GM12875 (cell line): ENCODE measurements around the gene LTBP3.

Experiments used
- H3K4me3 ChIP-seq: one replicate; pipeline ENCODE4 v1.5.1; 2011; ENCODE audit warnings: low read depth, low read length, control low read depth
- TF ChIP-seq, protein P1 (sequence below): IDR thresholded peaks from 2 replicates; pipeline ENCODE4 v1.5.1; 2011; ENCODE audit warnings: low read depth, mild to moderate bottlenecking, control low read depth, inconsistent platforms, low read length, moderate library complexity, borderline replicate concordance; ENCODE audit not compliant: insufficient read depth

The LTBP3 gene

DNA sequence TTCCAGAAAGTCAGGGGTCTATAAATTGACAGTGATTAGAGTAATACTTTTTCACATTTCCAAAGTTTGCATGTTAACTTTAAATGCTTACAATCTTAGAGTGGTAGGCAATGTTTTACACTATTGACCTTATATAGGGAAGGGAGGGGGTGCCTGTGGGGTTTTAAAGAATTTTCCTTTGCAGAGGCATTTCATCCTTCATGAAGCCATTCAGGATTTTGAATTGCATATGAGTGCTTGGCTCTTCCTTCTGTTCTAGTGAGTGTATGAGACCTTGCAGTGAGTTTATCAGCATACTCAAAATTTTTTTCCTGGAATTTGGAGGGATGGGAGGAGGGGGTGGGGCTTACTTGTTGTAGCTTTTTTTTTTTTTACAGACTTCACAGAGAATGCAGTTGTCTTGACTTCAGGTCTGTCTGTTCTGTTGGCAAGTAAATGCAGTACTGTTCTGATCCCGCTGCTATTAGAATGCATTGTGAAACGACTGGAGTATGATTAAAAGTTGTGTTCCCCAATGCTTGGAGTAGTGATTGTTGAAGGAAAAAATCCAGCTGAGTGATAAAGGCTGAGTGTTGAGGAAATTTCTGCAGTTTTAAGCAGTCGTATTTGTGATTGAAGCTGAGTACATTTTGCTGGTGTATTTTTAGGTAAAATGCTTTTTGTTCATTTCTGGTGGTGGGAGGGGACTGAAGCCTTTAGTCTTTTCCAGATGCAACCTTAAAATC lies 54.0 kb downstream of the LTBP3 start:
- TF ChIP-seq, protein P1, sequence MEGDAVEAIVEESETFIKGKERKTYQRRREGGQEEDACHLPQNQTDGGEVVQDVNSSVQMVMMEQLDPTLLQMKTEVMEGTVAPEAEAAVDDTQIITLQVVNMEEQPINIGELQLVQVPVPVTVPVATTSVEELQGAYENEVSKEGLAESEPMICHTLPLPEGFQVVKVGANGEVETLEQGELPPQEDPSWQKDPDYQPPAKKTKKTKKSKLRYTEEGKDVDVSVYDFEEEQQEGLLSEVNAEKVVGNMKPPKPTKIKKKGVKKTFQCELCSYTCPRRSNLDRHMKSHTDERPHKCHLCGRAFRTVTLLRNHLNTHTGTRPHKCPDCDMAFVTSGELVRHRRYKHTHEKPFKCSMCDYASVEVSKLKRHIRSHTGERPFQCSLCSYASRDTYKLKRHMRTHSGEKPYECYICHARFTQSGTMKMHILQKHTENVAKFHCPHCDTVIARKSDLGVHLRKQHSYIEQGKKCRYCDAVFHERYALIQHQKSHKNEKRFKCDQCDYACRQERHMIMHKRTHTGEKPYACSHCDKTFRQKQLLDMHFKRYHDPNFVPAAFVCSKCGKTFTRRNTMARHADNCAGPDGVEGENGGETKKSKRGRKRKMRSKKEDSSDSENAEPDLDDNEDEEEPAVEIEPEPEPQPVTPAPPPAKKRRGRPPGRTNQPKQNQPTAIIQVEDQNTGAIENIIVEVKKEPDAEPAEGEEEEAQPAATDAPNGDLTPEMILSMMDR, result no peak
- peak overlapping the region; percentile 90 for H3K4me3 ChIP-seq

- H3K4me3 ChIP-seq, result peak overlapping the region; percentile 90
- TF ChIP-seq, protein P1, result no peak
These were observed 54.7 kb downstream of the LTBP3 start for GRCh38 chr11:65503368-65503948.

DNA sequence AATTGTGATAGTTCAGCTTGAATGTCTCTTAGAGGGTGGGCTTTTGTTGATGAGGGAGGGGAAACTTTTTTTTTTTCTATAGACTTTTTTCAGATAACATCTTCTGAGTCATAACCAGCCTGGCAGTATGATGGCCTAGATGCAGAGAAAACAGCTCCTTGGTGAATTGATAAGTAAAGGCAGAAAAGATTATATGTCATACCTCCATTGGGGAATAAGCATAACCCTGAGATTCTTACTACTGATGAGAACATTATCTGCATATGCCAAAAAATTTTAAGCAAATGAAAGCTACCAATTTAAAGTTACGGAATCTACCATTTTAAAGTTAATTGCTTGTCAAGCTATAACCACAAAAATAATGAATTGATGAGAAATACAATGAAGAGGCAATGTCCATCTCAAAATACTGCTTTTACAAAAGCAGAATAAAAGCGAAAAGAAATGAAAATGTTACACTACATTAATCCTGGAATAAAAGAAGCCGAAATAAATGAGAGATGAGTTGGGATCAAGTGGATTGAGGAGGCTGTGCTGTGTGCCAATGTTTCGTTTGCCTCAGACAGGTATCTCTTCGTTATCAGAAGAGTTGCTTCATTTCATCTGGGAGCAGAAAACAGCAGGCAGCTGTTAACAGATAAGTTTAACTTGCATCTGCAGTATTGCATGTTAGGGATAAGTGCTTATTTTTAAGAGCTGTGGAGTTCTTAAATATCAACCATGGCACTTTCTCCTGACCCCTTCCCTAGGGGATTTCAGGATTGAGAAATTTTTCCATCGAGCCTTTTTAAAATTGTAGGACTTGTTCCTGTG lies 55.4 kb downstream of the LTBP3 start:
- TF ChIP-seq, protein P1, result no peak
- peak overlapping the region; percentile 90 for H3K4me3 ChIP-seq

- TF ChIP-seq, protein P1, result no peak
- peak overlapping the region; percentile 90 for H3K4me3 ChIP-seq
These were observed 55.9 kb downstream of the LTBP3 start for GRCh38 chr11:65502274-65502554.

DNA sequence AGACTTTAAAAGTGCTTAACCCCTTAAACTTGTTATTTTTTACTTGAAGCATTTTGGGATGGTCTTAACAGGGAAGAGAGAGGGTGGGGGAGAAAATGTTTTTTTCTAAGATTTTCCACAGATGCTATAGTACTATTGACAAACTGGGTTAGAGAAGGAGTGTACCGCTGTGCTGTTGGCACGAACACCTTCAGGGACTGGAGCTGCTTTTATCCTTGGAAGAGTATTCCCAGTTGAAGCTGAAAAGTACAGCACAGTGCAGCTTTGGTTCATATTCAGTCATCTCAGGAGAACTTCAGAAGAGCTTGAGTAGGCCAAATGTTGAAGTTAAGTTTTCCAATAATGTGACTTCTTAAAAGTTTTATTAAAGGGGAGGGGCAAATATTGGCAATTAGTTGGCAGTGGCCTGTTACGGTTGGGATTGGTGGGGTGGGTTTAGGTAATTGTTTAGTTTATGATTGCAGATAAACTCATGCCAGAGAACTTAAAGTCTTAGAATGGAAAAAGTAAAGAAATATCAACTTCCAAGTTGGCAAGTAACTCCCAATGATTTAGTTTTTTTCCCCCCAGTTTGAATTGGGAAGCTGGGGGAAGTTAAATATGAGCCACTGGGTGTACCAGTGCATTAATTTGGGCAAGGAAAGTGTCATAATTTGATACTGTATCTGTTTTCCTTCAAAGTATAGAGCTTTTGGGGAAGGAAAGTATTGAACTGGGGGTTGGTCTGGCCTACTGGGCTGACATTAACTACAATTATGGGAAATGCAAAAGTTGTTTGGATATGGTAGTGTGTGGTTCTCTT lies 56.5 kb downstream of the LTBP3 start:
- TF ChIP-seq, protein P1, result no peak
- H3K4me3 ChIP-seq, result peak overlapping the region; percentile 90

DNA sequence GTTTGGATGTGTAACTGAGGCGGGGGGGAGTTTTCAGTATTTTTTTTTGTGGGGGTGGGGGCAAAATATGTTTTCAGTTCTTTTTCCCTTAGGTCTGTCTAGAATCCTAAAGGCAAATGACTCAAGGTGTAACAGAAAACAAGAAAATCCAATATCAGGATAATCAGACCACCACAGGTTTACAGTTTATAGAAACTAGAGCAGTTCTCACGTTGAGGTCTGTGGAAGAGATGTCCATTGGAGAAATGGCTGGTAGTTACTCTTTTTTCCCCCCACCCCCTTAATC lies 57.0 kb downstream of the LTBP3 start:
- TF ChIP-seq, protein P1, result no peak
- peak overlapping the region; percentile 90 for H3K4me3 ChIP-seq
